GM19240 (cell line): ENCODE data around the gene PDGFRB.

ENCODE experiments used
- DNase-seq: peaks from one replicate; pipeline ENCODE4 v3.0.0; 2011; ENCODE audit warnings: low spot score; ENCODE audit not compliant: insufficient read length

The PDGFRB gene

GRCh38 chr5:150155258-150156026 lies at the start of gene PDGFRB:
TSS of gene PDGFRB (minus strand) at chr5:150155845. CDS start at chr5:150137047, 18,798 bp downstream.
- DNase-seq, result peak; percentile 69

- DNase-seq, result no peak
Observed at GRCh38 chr5:150204590-150204960, 48.9 kb upstream of the PDGFRB start.

GRCh38 chr5:150203832-150204589 lies 48.4 kb upstream of the PDGFRB start:
- DNase-seq, result no peak

- no peak for DNase-seq
Observed at GRCh38 chr5:150202501-150202900, 46.9 kb upstream of the PDGFRB start.

GRCh38 chr5:150197476-150197875 lies 41.8 kb upstream of the PDGFRB start:
- DNase-seq, result no peak

GRCh38 chr5:150196986-150197385 lies 41.3 kb upstream of the PDGFRB start:
- DNase-seq, result no peak

GRCh38 chr5:150196514-150196913 lies 40.9 kb upstream of the PDGFRB start:
- no peak for DNase-seq

- no peak for DNase-seq
Observed at GRCh38 chr5:150195736-150196485, 40.3 kb upstream of the PDGFRB start.

GRCh38 chr5:150192462-150192861 lies 36.8 kb upstream of the PDGFRB start:
- no peak for DNase-seq

GRCh38 chr5:150190987-150191386 lies 35.3 kb upstream of the PDGFRB start:
- DNase-seq, result no peak

- DNase-seq, result no peak
Observed at GRCh38 chr5:150190503-150190979, 34.9 kb upstream of the PDGFRB start.

GRCh38 chr5:150189728-150190502 lies 34.3 kb upstream of the PDGFRB start, which contains the start of gene SLC6A7:
TSS of gene SLC6A7 (plus strand) at chr5:150190062. CDS start at chr5:150190328, 266 bp downstream.
- DNase-seq, result no peak

- no peak for DNase-seq
Observed at GRCh38 chr5:150189326-150189725, 33.7 kb upstream of the PDGFRB start.

- no peak for DNase-seq
Observed at GRCh38 chr5:150188146-150188842, 32.6 kb upstream of the PDGFRB start.

GRCh38 chr5:150186897-150187296 lies 31.3 kb upstream of the PDGFRB start:
- DNase-seq, result no peak

- DNase-seq, result no peak
Observed at GRCh38 chr5:150186137-150186536, 30.5 kb upstream of the PDGFRB start.

GRCh38 chr5:150184990-150185912 lies 29.6 kb upstream of the PDGFRB start:
- no peak for DNase-seq

- DNase-seq, result no peak
Observed at GRCh38 chr5:150184006-150184405, 28.4 kb upstream of the PDGFRB start.

GRCh38 chr5:150183436-150183835 lies 27.8 kb upstream of the PDGFRB start:
- no peak for DNase-seq
